Right atrium auricular region (tissue), 2 donors: ENCODE measurements around the gene RAP1A. TPM values are rescaled to one million over a fixed set of nuclear protein-coding genes. Genes with fewer than 3 reads are reported as not detected.

Source experiments
- DNase-seq: peaks from one replicate; pipeline ENCODE4 v3.0.0-alpha.2; 2019; ENCODE audit warnings: low spot score
- H3K27ac ChIP-seq, 2 donors: fragments of 200-600 bp; sonication (generic); 1 replicate in 1 of 2; 2 replicates in 1 of 2; pipeline ENCODE4 v1.5.1; 2016 to 2019
- H3K27me3 ChIP-seq, 2 donors: fragments of 200-600 bp; sonication (generic); one replicate each; pipeline versions ENCODE4 v1.5.1 to v1.6.0; 2017 to 2019
- H3K36me3 ChIP-seq: fragments of 200-600 bp; sonication (generic); one replicate; pipeline ENCODE4 v1.5.1; 2016
- H3K4me1 ChIP-seq, 2 donors: fragments of 200-600 bp; sonication (generic); one replicate each; pipeline versions ENCODE4 v1.5.1 to v1.6.0; 2017 to 2019
- H3K4me3 ChIP-seq, 2 donors: fragments of 200-600 bp; sonication (generic); 1 replicate in 1 of 2; 2 replicates in 1 of 2; pipeline ENCODE4 v1.5.1; 2017 to 2019; ENCODE audit warnings: mild to moderate bottlenecking in 1 of 2, moderate library complexity in 1 of 2
- H3K9me3 ChIP-seq, 2 donors: fragments of 200-600 bp; sonication (generic); one replicate each; pipeline ENCODE4 v1.5.1; 2019
- total RNA-seq, 2 donors: library from RNA; depleted of rRNA; stranded (reverse); fragments of >200 nt; gene quantifications; one replicate each; pipeline ENCODE4 v1.1.0, GENCODE V29; 2016
- TF ChIP-seq, protein P1 (sequence below), 2 donors: fragments of 200-600 bp; sonication (generic); IDR thresholded peaks; one replicate each; pipeline ENCODE4 v1.5.1; 2019; ENCODE audit warnings: antibody characterized with exemption in 2 of 2

The RAP1A gene
- total RNA-seq, 2 donors from 2014 or later, result 62.1 to 72.8 TPM

DNA sequence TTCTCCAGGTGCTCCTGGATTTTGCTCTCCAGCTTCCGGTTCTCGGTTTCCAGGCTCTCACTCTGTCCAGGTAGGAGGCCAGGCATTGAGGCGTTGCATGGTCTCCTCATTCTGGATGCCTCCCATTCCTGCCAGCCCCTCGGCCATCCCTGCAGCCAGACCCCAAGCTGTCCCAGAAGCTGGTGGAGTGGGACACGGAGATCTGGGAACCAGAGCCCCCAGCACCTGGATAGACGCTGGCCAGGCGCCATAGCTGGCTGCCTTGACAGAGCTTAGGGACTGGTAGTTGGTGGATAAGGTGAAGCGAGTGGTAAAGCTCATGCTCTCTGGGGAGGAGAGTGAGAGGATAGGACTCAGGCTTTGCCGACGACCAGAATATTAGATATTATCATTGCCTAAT lies 29.6 kb downstream of the RAP1A start:
- Histone ChIP-seq H3K9me3 (no peaks in the 10 kb centered on the region), H3K27me3 (no peaks in the 10 kb centered on the region), H3K4me1 (peaks cover 0 to 17% of the 10 kb centered on the region in 2 donors), H3K27ac (no peak overlapping the region), H3K4me3 (no peak overlapping the region), H3K36me3 (peaks cover 5% of the 10 kb centered on the region)
- DNase-seq, result no peak
- TF ChIP-seq, protein P1, sequence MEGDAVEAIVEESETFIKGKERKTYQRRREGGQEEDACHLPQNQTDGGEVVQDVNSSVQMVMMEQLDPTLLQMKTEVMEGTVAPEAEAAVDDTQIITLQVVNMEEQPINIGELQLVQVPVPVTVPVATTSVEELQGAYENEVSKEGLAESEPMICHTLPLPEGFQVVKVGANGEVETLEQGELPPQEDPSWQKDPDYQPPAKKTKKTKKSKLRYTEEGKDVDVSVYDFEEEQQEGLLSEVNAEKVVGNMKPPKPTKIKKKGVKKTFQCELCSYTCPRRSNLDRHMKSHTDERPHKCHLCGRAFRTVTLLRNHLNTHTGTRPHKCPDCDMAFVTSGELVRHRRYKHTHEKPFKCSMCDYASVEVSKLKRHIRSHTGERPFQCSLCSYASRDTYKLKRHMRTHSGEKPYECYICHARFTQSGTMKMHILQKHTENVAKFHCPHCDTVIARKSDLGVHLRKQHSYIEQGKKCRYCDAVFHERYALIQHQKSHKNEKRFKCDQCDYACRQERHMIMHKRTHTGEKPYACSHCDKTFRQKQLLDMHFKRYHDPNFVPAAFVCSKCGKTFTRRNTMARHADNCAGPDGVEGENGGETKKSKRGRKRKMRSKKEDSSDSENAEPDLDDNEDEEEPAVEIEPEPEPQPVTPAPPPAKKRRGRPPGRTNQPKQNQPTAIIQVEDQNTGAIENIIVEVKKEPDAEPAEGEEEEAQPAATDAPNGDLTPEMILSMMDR (IDR thresholded peaks at IDR 0.05), result no peak

GRCh38 chr1:111649648-111650047 lies 30.1 kb downstream of the RAP1A start:
- Histone ChIP-seq H3K4me1 (peaks cover 0 to 17% of the 10 kb centered on the region in 2 donors), H3K36me3 (peaks cover 5% of the 10 kb centered on the region), H3K4me3 (no peak overlapping the region), H3K9me3 (no peaks in the 10 kb centered on the region), H3K27ac (no peak overlapping the region), H3K27me3 (no peaks in the 10 kb centered on the region)
- TF ChIP-seq, protein P1 (IDR thresholded peaks at IDR 0.05), result no peak
- no peak for DNase-seq

DNA sequence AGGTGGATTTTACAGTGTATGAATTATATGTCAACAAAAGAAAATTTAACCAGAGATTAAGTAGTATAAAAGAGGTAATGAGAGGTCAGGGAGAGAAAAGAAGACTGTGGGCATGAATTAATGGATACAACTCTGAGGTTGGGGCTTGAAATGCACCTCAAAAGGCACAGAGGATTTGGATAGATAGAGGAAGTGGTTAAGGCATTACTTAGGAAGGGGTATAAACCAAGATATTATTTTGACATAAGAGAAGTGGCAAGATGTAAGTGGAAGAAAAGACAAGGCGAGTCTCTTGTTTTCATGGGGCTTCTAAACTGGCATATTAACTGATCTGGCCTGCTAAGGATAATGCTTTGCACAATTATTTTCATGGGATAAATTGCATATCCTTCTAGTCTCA lies 34.1 kb downstream of the RAP1A start:
- H3K27ac ChIP-seq, result no peak overlapping the region
- no peak for DNase-seq
- no peaks in the 10 kb centered on the region for H3K36me3 ChIP-seq
- TF ChIP-seq, protein P1 (IDR thresholded peaks at IDR 0.05), result no peak
- no peak overlapping the region for H3K4me3 ChIP-seq
- no peaks in the 10 kb centered on the region for H3K9me3 ChIP-seq
- H3K4me1 ChIP-seq, result peaks cover 0 to 19% of the 10 kb centered on the region in 2 donors
- no peaks in the 10 kb centered on the region for H3K27me3 ChIP-seq

GRCh38 chr1:111654839-111655238 lies 35.2 kb downstream of the RAP1A start:
- DNase-seq, result no peak
- Histone ChIP-seq H3K36me3 (no peaks in the 10 kb centered on the region), H3K9me3 (no peaks in the 10 kb centered on the region), H3K27me3 (no peaks in the 10 kb centered on the region), H3K4me1 (peaks cover 0 to 13% of the 10 kb centered on the region in 2 donors), H3K27ac (no peak overlapping the region), H3K4me3 (no peak overlapping the region)
- TF ChIP-seq, protein P1 (IDR thresholded peaks at IDR 0.05), result no peak

DNA sequence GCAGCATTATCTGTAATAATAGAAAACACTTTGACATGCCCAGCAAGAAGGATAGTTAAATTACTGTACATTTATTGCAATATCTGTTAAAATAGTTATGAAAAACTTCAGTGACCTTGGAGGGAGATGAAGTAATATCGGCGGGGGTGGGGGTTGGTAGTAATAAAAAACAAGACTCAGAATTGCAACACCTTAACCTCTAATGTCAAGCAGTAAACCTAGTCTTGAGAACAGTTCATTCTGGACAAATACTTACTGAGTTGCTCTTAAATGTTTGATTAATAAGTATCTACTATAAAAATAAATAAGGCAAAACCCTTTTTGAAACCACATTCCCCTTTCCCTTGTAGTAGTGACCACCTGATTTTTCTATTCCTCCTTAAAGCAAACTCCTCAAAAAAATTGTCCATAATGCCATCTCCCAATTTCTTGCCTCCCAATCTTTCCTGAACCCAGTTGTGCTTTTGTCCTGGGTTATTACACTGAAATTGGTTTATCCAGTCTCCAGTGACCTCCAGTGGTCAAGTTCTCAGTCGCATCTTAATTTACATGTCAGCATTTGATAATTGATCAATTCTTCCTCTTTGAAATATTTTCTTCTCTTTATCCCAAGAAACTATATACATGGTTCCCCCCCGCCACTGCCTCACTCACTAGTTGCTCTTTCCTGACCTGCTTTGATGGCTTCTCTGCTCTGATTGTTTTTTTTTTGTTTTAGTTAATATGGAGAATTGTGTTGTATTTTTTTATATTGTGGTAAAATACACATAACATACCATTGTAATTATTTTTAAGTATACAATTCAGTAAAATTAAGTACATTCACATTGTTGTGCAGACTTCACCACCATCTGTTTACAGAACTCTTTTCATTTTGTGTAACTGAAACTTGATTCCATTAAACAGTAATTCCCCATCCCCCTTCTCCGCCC lies 36.8 kb downstream of the RAP1A start:
- TF ChIP-seq, protein P1 (IDR thresholded peaks at IDR 0.05), result peak; percentile 34 to 75
- Histone ChIP-seq H3K36me3 (no peaks in the 10 kb centered on the region), H3K4me3 (no peak overlapping the region), H3K9me3 (no peaks in the 10 kb centered on the region), H3K4me1 (peaks cover 0 to 28% of the 10 kb centered on the region in 2 donors), H3K27me3 (no peaks in the 10 kb centered on the region), H3K27ac (no peak overlapping the region)
- DNase-seq, result no peak
